GM12878 (cell line): ENCODE results near the gene SYT10. TPM values are rescaled to one million over a fixed set of nuclear protein-coding genes. Genes with fewer than 3 reads are reported as not detected.

Experiments
- ATAC-seq: fragments of 200-7000 bp; cut with Tn5 transposase; 3 replicates; pipeline ENCODE4 v1.9.1; 2020; ENCODE audit warnings: mild to moderate bottlenecking, moderate library complexity
- BruUV-seq: library from RNA; stranded (reverse); fragments of 400-500 nt; replicated peaks from 2 replicates; lab custom pipeline; 2021; lab: Mats Ljungman, UMichigan
- CTCF ChIA-PET: fragments of 300-600 bp; sonication (Branson Sonifier 250); formaldehyde crosslinking; extraction: SDS; loops from one replicate; lab custom pipeline; 2021; ENCODE audit warnings: inconsistent platforms; lab: Yijun Ruan, JAX
- POLR2A ChIA-PET: fragments of 350-600 bp; formaldehyde crosslinking; extraction: SDS; loops from one replicate; lab custom pipeline; 2021; ENCODE audit warnings: inconsistent platforms; lab: Charles Lee
- RAD21 ChIA-PET: fragments of 300-600 bp; sonication (Branson Sonifier 250); formaldehyde crosslinking; loops from one replicate; lab custom pipeline; 2023; ENCODE audit warnings: antibody characterized with exemption; ENCODE audit not compliant: unreplicated experiment; lab: Charles Lee
- SMC1A ChIA-PET: fragments of 300-600 bp; sonication (Branson Sonifier 250); formaldehyde crosslinking; loops from one replicate; lab custom pipeline; 2023; ENCODE audit not compliant: unreplicated experiment, uncharacterized antibody; lab: Charles Lee
- DNase-seq: peaks from one replicate; pipeline ENCODE4 v3.0.0-alpha.2; 2011; ENCODE audit warnings: low read depth, low spot score
- FAIRE-seq: peaks from 3 replicates; lab custom pipeline; 2011; peaks lifted over from hg19 to GRCh38; lab: Jason Lieb, UNC
- H2AFZ ChIP-seq: 2 replicates; pipeline ENCODE4 v1.6.0; 2011; ENCODE audit warnings: low read depth, low read length, control low read depth; ENCODE audit not compliant: control insufficient read depth
- H3K27ac ChIP-seq: 2 replicates; pipeline ENCODE4 v1.5.1; 2011; ENCODE audit warnings: control low read depth; ENCODE audit not compliant: control insufficient read depth, insufficient read depth
- H3K27me3 ChIP-seq, 2 experiments: replicated peaks in 1 of 2; 2 replicates each; pipeline versions ENCODE4 v1.6.0 to v1.6.1; 2011; ENCODE audit warnings: low read length in 1 of 2; ENCODE audit not compliant: control insufficient read depth in 2 of 2, insufficient read depth in 2 of 2
- H3K36me3 ChIP-seq, 2 experiments: 2 replicates each; pipeline ENCODE4 v1.5.1; 2011; ENCODE audit warnings: low read length in 1 of 2; ENCODE audit not compliant: control insufficient read depth in 2 of 2, insufficient read depth in 2 of 2
- H3K4me1 ChIP-seq: 2 replicates; pipeline ENCODE4 v1.6.1; 2011; ENCODE audit warnings: mild to moderate bottlenecking, low read length, moderate library complexity, mixed read lengths; ENCODE audit not compliant: control insufficient read depth, insufficient read depth
- H3K4me2 ChIP-seq: 2 replicates; pipeline ENCODE4 v1.6.0; 2011; ENCODE audit warnings: control low read depth; ENCODE audit not compliant: control insufficient read depth, insufficient read depth
- H3K4me3 ChIP-seq: fragments of 200-600 bp; sonication (generic); 2 replicates; pipeline ENCODE4 v1.5.1; 2016
- H3K79me2 ChIP-seq: 2 replicates; pipeline ENCODE4 v1.6.0; 2011; ENCODE audit warnings: low read length; ENCODE audit not compliant: control insufficient read depth, insufficient read depth
- H3K9ac ChIP-seq: 2 replicates; pipeline ENCODE4 v1.8.0; 2011; ENCODE audit warnings: low read length, control low read depth, mixed read lengths; ENCODE audit not compliant: control insufficient read depth, insufficient read depth
- H3K9me3 ChIP-seq: replicated peaks from 3 replicates; pipeline ENCODE4 v1.5.1; 2011; ENCODE audit warnings: mild to moderate bottlenecking, low read length; ENCODE audit not compliant: control insufficient read depth, insufficient read depth
- H4K20me1 ChIP-seq: 2 replicates; pipeline ENCODE4 v1.6.0; 2011; ENCODE audit not compliant: control insufficient read depth, insufficient read depth
- BMI1 ChIP-seq: fragments of 450-650 bp; IDR thresholded peaks from 2 replicates; pipeline ENCODE4 v1.6.1; 2016; ENCODE audit warnings: mild to moderate bottlenecking, moderate library complexity, borderline replicate concordance
- BRCA1 ChIP-seq: IDR thresholded peaks from 2 replicates; pipeline ENCODE4 v1.6.1; 2011; ENCODE audit warnings: low read depth, low read length, improper control_type of control experiment
- CEBPZ ChIP-seq: fragments of 150-350 bp; IDR thresholded peaks from 2 replicates; pipeline ENCODE4 v1.6.1; 2016; ENCODE audit warnings: low read depth, low read length
- CREB1 ChIP-seq: IDR thresholded peaks from 2 replicates; pipeline ENCODE4 v1.6.1; 2012; ENCODE audit warnings: low read depth, mild to moderate bottlenecking, inconsistent platforms
- EED ChIP-seq: sonication (generic); IDR thresholded peaks from 2 replicates; pipeline ENCODE4 v1.6.1; 2016; ENCODE audit warnings: antibody characterized with exemption, low read depth
- EZH2 ChIP-seq: IDR thresholded peaks from 2 replicates; pipeline ENCODE4 v1.6.1; 2012; ENCODE audit warnings: low read depth, mild to moderate bottlenecking, control low read depth, inconsistent platforms, low read length, borderline replicate concordance; ENCODE audit not compliant: control insufficient read depth
- IKZF1 ChIP-seq: fragments of 450-650 bp; conservative IDR thresholded peaks from 2 replicates; pipeline ENCODE4 v1.6.1; 2017; ENCODE audit warnings: antibody characterized with exemption, mild to moderate bottlenecking
- IKZF2 ChIP-seq, 2 experiments: fragments of 450-650 bp; IDR thresholded peaks; 2 replicates each; pipeline ENCODE4 v1.6.1; 2017; ENCODE audit warnings: mild to moderate bottlenecking in 2 of 2, moderate library complexity in 2 of 2
- JUND ChIP-seq: IDR thresholded peaks from 2 replicates; pipeline ENCODE4 v1.6.1; 2012; ENCODE audit warnings: low read depth, mild to moderate bottlenecking, low read length, improper control_type of control experiment, moderate library complexity
- MAX ChIP-seq: IDR thresholded peaks from 2 replicates; pipeline ENCODE4 v1.6.1; 2012; ENCODE audit warnings: low read depth, low read length, improper control_type of control experiment
- NR2C2 ChIP-seq: IDR thresholded peaks from 2 replicates; pipeline ENCODE4 v1.6.1; 2011; ENCODE audit warnings: borderline replicate concordance, low read depth; ENCODE audit not compliant: control insufficient read depth, insufficient read length
- PBX3 ChIP-seq: IDR thresholded peaks from 2 replicates; pipeline ENCODE4 v1.6.1; 2011; ENCODE audit warnings: mild to moderate bottlenecking, low read depth, low read length, moderate library complexity; ENCODE audit not compliant: insufficient replicate concordance
- POLR2AphosphoS2 ChIP-seq: IDR thresholded peaks from 2 replicates; pipeline ENCODE4 v1.6.1; 2011; ENCODE audit warnings: low read depth, mild to moderate bottlenecking, low read length, improper control_type of control experiment, moderate library complexity
- STAT3 ChIP-seq: IDR thresholded peaks from 2 replicates; pipeline ENCODE4 v1.6.1; 2011; ENCODE audit warnings: low read depth, low read length, improper control_type of control experiment
- TARDBP ChIP-seq: IDR thresholded peaks from 2 replicates; pipeline ENCODE4 v1.6.1; 2016; ENCODE audit warnings: borderline replicate concordance
- TBL1XR1 ChIP-seq: IDR thresholded peaks from 2 replicates; pipeline ENCODE4 v1.6.1; 2012; ENCODE audit warnings: low read depth, low read length, improper control_type of control experiment
- ZNF207 ChIP-seq: fragments of 450-650 bp; IDR thresholded peaks from 2 replicates; pipeline ENCODE4 v1.6.1; 2014; ENCODE audit warnings: antibody characterized with exemption, mild to moderate bottlenecking, borderline replicate concordance
- WGBS: methylation state at CpG from one replicate; pipeline ENCODE4 v1.1.6; 2016; ENCODE audit warnings: low lambda C conversion rate; ENCODE audit not compliant: insufficient replicate concordance, insufficient coverage; ENCODE audit errors: missing lambda C conversion rate; 5-methylcytosine and 5-hydroxymethylcytosine counted together
- in situ Hi-C: fragments of 300-500 bp; cut with MboI; formaldehyde crosslinking; loops from 9 replicates; pipeline ENCODE4 v1.14.3; 2018; ENCODE audit warnings: mixed read lengths
- intact Hi-C: fragments of 100-400 bp; cut with micrococcal nuclease; formaldehyde crosslinking; loops from one replicate; pipeline ENCODE4 v1.14.2; 2022; ENCODE audit not compliant: unreplicated experiment
- polyA plus RNA-seq, 11 experiments: library from polyadenylated mRNA; depleted of rRNA in 4 of 11; unstranded in 6 of 11; stranded (reverse) in 5 of 11; fragments of >200 nt; fragmentation: Nextera tagmentation in 4 of 11; fragmentation: Illumina TruSeq in 1 of 11; extraction: Ambion mirVana in 4 of 11; extraction: Trizol in 1 of 11; gene quantifications; 1 replicate in 1 of 11; 2 replicates in 10 of 11; pipeline versions ENCODE4 v1.2.1 to v1.2.3, GENCODE V29; 2011 to 2016; ENCODE audit warnings: inconsistent platforms in 2 of 11, missing spikeins in 2 of 11, low read depth in 1 of 11
- total RNA-seq, 4 experiments: library from RNA; depleted of rRNA in 3 of 4; stranded (reverse); fragments of >200 nt in 3 of 4; fragmentation: Illumina TruSeq in 1 of 4; extraction: Trizol in 1 of 4; gene quantifications; 2 replicates each; pipeline versions ENCODE4 v1.2.1 to v1.2.3, GENCODE V29; 2013 to 2021

SYT10 gene
- total and polyA plus RNA-seq, 10 of the 15 experiments (the other 5 are each of a cell fraction or from before 2014, with no cell fraction given) = 0.05 TPM; not detected in 9

GRCh38 chr12:33432992-33433391 lies 6.6 kb downstream of the SYT10 start (continued):
- TF ChIP-seq CEBPZ = no peak
- TF ChIP-seq BRCA1 = no peak
- no peak for TF ChIP-seq STAT3
- no peak for TF ChIP-seq PBX3
- no peak for TF ChIP-seq EED
- no peak for TF ChIP-seq EZH2

GRCh38 chr12:33431648-33432047 lies 8.0 kb downstream of the SYT10 start:
- no peak overlapping the region for H3K9ac ChIP-seq
- no TSS peak for BruUV-seq
- ChIA-PET RAD21 (no interaction called here), POLR2A (no interaction called here), SMC1A (interaction anchor here (0.7 kb wide), 1 partner anchor 676 kb away, joined by 3 read pairs; the partner anchor contains the start of gene YARS2), CTCF (no interaction called here)
- no peak for TF ChIP-seq TBL1XR1
- no peak for TF ChIP-seq MAX
- no peak for TF ChIP-seq IKZF1
- TF ChIP-seq JUND = no peak
- no peak for TF ChIP-seq ZNF207
- no peak for TF ChIP-seq POLR2AphosphoS2
- no peak for TF ChIP-seq NR2C2
- no peak for TF ChIP-seq CREB1
- no peak for TF ChIP-seq BMI1
- TF ChIP-seq IKZF2 (IDR thresholded peaks at IDR 0.05) = no peak
- no peak for TF ChIP-seq TARDBP
- no peak overlapping the region for H2AFZ ChIP-seq
- no peak overlapping the region for H3K27ac ChIP-seq
- no peaks in the 10 kb centered on the region for H4K20me1 ChIP-seq
- 100% methylated on average over 1 of the region's 1 CpG for WGBS
- no peaks in the 10 kb centered on the region for H3K27me3 ChIP-seq
- DNase-seq (no peak), FAIRE-seq (no peak), ATAC-seq (no peak)
- no peaks in the 10 kb centered on the region for H3K9me3 ChIP-seq
- H3K4me2 ChIP-seq = no peak overlapping the region
- H3K36me3 ChIP-seq = no peaks in the 10 kb centered on the region
- H3K79me2 ChIP-seq = no peaks in the 10 kb centered on the region
- H3K4me1 ChIP-seq = no peaks in the 10 kb centered on the region
- in situ Hi-C loops (no loop called here), intact Hi-C loops (no loop called here)
- no peak overlapping the region for H3K4me3 ChIP-seq
